Kidney (tissue), 14 donors: ENCODE measurements around the gene HNRNPAB. TPM values are rescaled to one million over a fixed set of nuclear protein-coding genes. Genes with fewer than 3 reads are reported as not detected.

Experiments
- DNase-seq, 5 donors: peaks; one replicate each; pipeline ENCODE4 v3.0.0-alpha.2; 2013 to 2020
- FAIRE-seq: peaks from 2 replicates; lab custom pipeline; 2012; peaks lifted over from hg19 to GRCh38; lab: Jason Lieb, UNC
- H3K27ac ChIP-seq, 2 donors: one replicate each; pipeline ENCODE4 v1.7.0; 2013; ENCODE audit warnings: low read depth in 2 of 2, low read length in 2 of 2, inconsistent platforms in 1 of 2
- H3K27me3 ChIP-seq: one replicate; pipeline ENCODE4 v1.7.1; 2013; ENCODE audit warnings: low read length, inconsistent platforms; ENCODE audit not compliant: control insufficient read depth, insufficient read depth
- H3K36me3 ChIP-seq, 3 donors: one replicate each; pipeline versions ENCODE4 v1.7.0 to v1.7.1; 2013; ENCODE audit warnings: low read length in 3 of 3, control low read depth in 1 of 3, inconsistent platforms in 1 of 3; ENCODE audit not compliant: insufficient read depth in 3 of 3, control insufficient read depth in 2 of 3
- H3K4me1 ChIP-seq, 3 donors: one replicate each; pipeline versions ENCODE4 v1.7.0 to v1.7.1; 2013; ENCODE audit warnings: low read length in 3 of 3, inconsistent platforms in 1 of 3, low read depth in 1 of 3; ENCODE audit not compliant: control insufficient read depth in 2 of 3, insufficient read depth in 2 of 3
- H3K4me3 ChIP-seq, 3 donors: one replicate each; pipeline versions ENCODE4 v1.7.0 to v1.8.1; 2013; ENCODE audit warnings: low read length in 3 of 3, control low read depth in 1 of 3, inconsistent platforms in 1 of 3
- H3K9ac ChIP-seq, 3 donors: one replicate each; pipeline versions ENCODE4 v1.7.0 to v1.7.1; 2013; ENCODE audit warnings: low read length in 3 of 3, control low read depth in 1 of 3, inconsistent platforms in 1 of 3
- H3K9me3 ChIP-seq, 3 donors: one replicate each; pipeline versions ENCODE4 v1.7.0 to v1.7.1; 2013; ENCODE audit warnings: low read length in 3 of 3, control low read depth in 1 of 3, inconsistent platforms in 1 of 3; ENCODE audit not compliant: control insufficient read depth in 2 of 3, insufficient read depth in 1 of 3
- CTCF ChIP-seq: IDR thresholded peaks from 3 replicates; pipeline ENCODE4 v1.5.1; 2012; ENCODE audit warnings: mild to moderate bottlenecking, moderate library complexity, borderline replicate concordance; ENCODE audit not compliant: insufficient read depth; ENCODE audit errors: extremely low read depth
- intact Hi-C: fragments of 100-400 bp; cut with DNase I; formaldehyde crosslinking; loops from one replicate; pipeline ENCODE4 v1.11.1; 2022
- polyA plus RNA-seq: library from polyadenylated mRNA; stranded (reverse); fragments of 350-450 nt; fragmentation: Illumina TruSeq; extraction: RNeasy Lipid Tissue Mini Kit (QIAGEN cat#74804); gene quantifications from one replicate; pipeline ENCODE4 v1.2.3, GENCODE V29; 2014; ENCODE audit warnings: low read depth, low replicate concordance; ENCODE audit not compliant: insufficient read depth
- total RNA-seq: library from RNA; stranded (reverse); fragmentation: NEBNext Ultra II Directional; extraction: Animal tissue kit (Norgen Biotek cat#: 25700); gene quantifications from one replicate; pipeline ENCODE4 v1.2.1, GENCODE V29; 2021
- donor health status: control.
- donor health status: control.
- donor health status: control.
- donor health status: control.
- donor health status: control.
- donor health status: DM: yes; HTN: yes; CAD: no.
- donor health status: Normal renal cell carcinoma (clear cell type).

HNRNPAB gene
- total and polyA plus RNA-seq, 2 donors from 2014 or later, result 81.8 to 130 TPM

- intact Hi-C loops, result no loop called here
- H3K9me3 ChIP-seq, result peaks cover 0 to 2% (median 0%) of the 10 kb centered on the region in 3 donors
- no peak for FAIRE-seq
These were observed 24.0 kb upstream of the HNRNPAB start for GRCh38 chr5:178180141-178180863.

GRCh38 chr5:178182158-178182876 lies 22.0 kb upstream of the HNRNPAB start:
- TF ChIP-seq CTCF, result no peak
- H3K27ac ChIP-seq, result no peak overlapping the region
- H3K9me3 ChIP-seq, result peaks cover 0 to 2% (median 0%) of the 10 kb centered on the region in 3 donors
- H3K36me3 ChIP-seq, result no peaks in the 10 kb centered on the region
- no peaks in the 10 kb centered on the region for H3K4me1 ChIP-seq
- no peaks in the 10 kb centered on the region for H3K27me3 ChIP-seq
- no peak overlapping the region for H3K9ac ChIP-seq
- H3K4me3 ChIP-seq, result no peak overlapping the region
- no peak for FAIRE-seq
- DNase-seq, result no peak
- intact Hi-C loops, result no loop called here

More at GRCh38 chr5:178180141-178180863, 24.0 kb upstream of the HNRNPAB start:
- Histone ChIP-seq H3K9ac (no peak overlapping the region), H3K4me3 (no peak overlapping the region), H3K4me1 (no peaks in the 10 kb centered on the region), H3K27me3 (no peaks in the 10 kb centered on the region), H3K36me3 (no peaks in the 10 kb centered on the region), H3K27ac (no peak overlapping the region)
- no peak for DNase-seq
- no peak for TF ChIP-seq CTCF

GRCh38 chr5:178186427-178186826 lies 17.9 kb upstream of the HNRNPAB start:
- Histone ChIP-seq H3K9ac (no peak overlapping the region), H3K27ac (no peak overlapping the region), H3K36me3 (no peaks in the 10 kb centered on the region), H3K27me3 (no peaks in the 10 kb centered on the region), H3K4me1 (no peaks in the 10 kb centered on the region), H3K9me3 (no peaks in the 10 kb centered on the region), H3K4me3 (no peak overlapping the region)
- FAIRE-seq (no peak), DNase-seq (no peak)
- no peak for TF ChIP-seq CTCF
- intact Hi-C loops, result no loop called here
